ENCODE results near the gene SOX1. TPM values are rescaled to one million over a fixed set of nuclear protein-coding genes. Genes with fewer than 3 reads are reported as not detected.

SOX1 gene
- total and polyA plus RNA-seq, 10 of the 15 experiments (the other 5 are each of a cell fraction or from before 2014, with no cell fraction given), result not detected

- ChIA-PET CTCF (no interaction called here), POLR2A (no interaction called here), SMC1A (ENCODE audit: uncharacterized antibody, unreplicated experiment) (no interaction called here), RAD21 (ENCODE audit: unreplicated experiment) (no interaction called here)
- H3K9me3 ChIP-seq (replicated peaks; ENCODE audit: control insufficient read depth, insufficient read depth, low read length), result no peaks in the 10 kb centered on the region; the same call in 2 of the 3 replicates
- no peak overlapping the region for H3K27ac ChIP-seq (ENCODE audit: control insufficient read depth, insufficient read depth)
- no peak for TF ChIP-seq GATAD2B (conservative IDR thresholded peaks at IDR 0.05; ENCODE audit: low read depth)
- no peak for TF ChIP-seq RFX5 (IDR thresholded peaks at IDR 0.05; ENCODE audit: low read depth, low read length)
- no peak for TF ChIP-seq CTCF (IDR thresholded peaks at IDR 0.05 in 2 of 3, conservative IDR thresholded peaks at IDR 0.05 in 1 of 3; ENCODE audit: control insufficient read depth in 2 of 3, extremely low read depth in 1 of 3, insufficient read depth in 1 of 3, low read depth in 3 of 3, low read length in 3 of 3)
- TF ChIP-seq ZNF687 (IDR thresholded peaks at IDR 0.05), result no peak
- no peak for TF ChIP-seq HDAC2 (IDR thresholded peaks at IDR 0.05)
- TF ChIP-seq PML (IDR thresholded peaks at IDR 0.05; ENCODE audit: low read length), result no peak
- no peak for TF ChIP-seq FOXK2 (IDR thresholded peaks at IDR 0.05)
- no peak for TF ChIP-seq ZNF622 (IDR thresholded peaks at IDR 0.05)
- no peak for TF ChIP-seq WRNIP1 (IDR thresholded peaks at IDR 0.05; ENCODE audit: borderline replicate concordance, low read depth, low read length)
- TF ChIP-seq HDAC6 (IDR thresholded peaks at IDR 0.05; ENCODE audit: unreplicated experiment), result no peak
- no peak for TF ChIP-seq SIN3A (IDR thresholded peaks at IDR 0.05; ENCODE audit: low read depth, low read length)
- no peak for TF ChIP-seq LARP7 (IDR thresholded peaks at IDR 0.05)
- no peak for TF ChIP-seq ELK1 (IDR thresholded peaks at IDR 0.05; ENCODE audit: low read depth, low read length)
- TF ChIP-seq ATF3 (IDR thresholded peaks at IDR 0.05; ENCODE audit: borderline replicate concordance, extremely low read depth, low read depth, low read length), result no peak
- no peak for TF ChIP-seq SP1 (IDR thresholded peaks at IDR 0.05; ENCODE audit: low read depth, low read length)
- TF ChIP-seq BHLHE40 (IDR thresholded peaks at IDR 0.05; ENCODE audit: borderline replicate concordance in 1 of 2, low read depth in 2 of 2, low read length in 1 of 2), result no peak
- H3K4me2 ChIP-seq (ENCODE audit: control insufficient read depth, insufficient read depth), result no peak overlapping the region
- no peaks in the 10 kb centered on the region for H3K4me1 ChIP-seq (ENCODE audit: control insufficient read depth, insufficient read depth, low read length)
- FAIRE-seq (no peak), ATAC-seq (no peak), DNase-seq (ENCODE audit: low read depth, low spot score) (no peak)
- no peaks in the 10 kb centered on the region for H3K27me3 ChIP-seq (replicated peaks in 1 of 2; ENCODE audit: control insufficient read depth in 2 of 2, insufficient read depth in 2 of 2, low read length in 1 of 2)
- in situ Hi-C loops (cut with MboI) (no loop called here), intact Hi-C loops (cut with micrococcal nuclease; ENCODE audit: unreplicated experiment) (no loop called here)
- H4K20me1 ChIP-seq (ENCODE audit: control insufficient read depth, insufficient read depth), result no peaks in the 10 kb centered on the region
- no peak overlapping the region for H3K4me3 ChIP-seq
- H3K36me3 ChIP-seq (ENCODE audit: control insufficient read depth in 2 of 2, insufficient read depth in 2 of 2, low read length in 1 of 2), result no peaks in the 10 kb centered on the region
- no peak overlapping the region for H3K9ac ChIP-seq (ENCODE audit: control insufficient read depth, insufficient read depth, low read length)
- H3K79me2 ChIP-seq (ENCODE audit: control insufficient read depth, insufficient read depth, low read length), result no peaks in the 10 kb centered on the region
- no TSS peak for BruUV-seq (replicated peaks)
- 34% methylated on average over 13 of the region's 13 CpGs for WGBS (ENCODE audit: insufficient coverage, insufficient replicate concordance, low lambda C conversion rate, missing lambda C conversion rate)
- no peak overlapping the region for H2AFZ ChIP-seq (ENCODE audit: control insufficient read depth, low read depth, low read length)
Observed at GRCh38 chr13:112052213-112052612, 14.7 kb upstream of the SOX1 start.
